ENCODE results near the gene COBLL1.

The COBLL1 gene

GRCh38 chr2:164742738-164743317 lies 98.8 kb downstream of the COBLL1 start:
- TF ChIP-seq, protein P1, sequence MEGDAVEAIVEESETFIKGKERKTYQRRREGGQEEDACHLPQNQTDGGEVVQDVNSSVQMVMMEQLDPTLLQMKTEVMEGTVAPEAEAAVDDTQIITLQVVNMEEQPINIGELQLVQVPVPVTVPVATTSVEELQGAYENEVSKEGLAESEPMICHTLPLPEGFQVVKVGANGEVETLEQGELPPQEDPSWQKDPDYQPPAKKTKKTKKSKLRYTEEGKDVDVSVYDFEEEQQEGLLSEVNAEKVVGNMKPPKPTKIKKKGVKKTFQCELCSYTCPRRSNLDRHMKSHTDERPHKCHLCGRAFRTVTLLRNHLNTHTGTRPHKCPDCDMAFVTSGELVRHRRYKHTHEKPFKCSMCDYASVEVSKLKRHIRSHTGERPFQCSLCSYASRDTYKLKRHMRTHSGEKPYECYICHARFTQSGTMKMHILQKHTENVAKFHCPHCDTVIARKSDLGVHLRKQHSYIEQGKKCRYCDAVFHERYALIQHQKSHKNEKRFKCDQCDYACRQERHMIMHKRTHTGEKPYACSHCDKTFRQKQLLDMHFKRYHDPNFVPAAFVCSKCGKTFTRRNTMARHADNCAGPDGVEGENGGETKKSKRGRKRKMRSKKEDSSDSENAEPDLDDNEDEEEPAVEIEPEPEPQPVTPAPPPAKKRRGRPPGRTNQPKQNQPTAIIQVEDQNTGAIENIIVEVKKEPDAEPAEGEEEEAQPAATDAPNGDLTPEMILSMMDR (IDR thresholded peaks at IDR 0.05): no peak
- DNase-seq: no peak
- H3K9me3 Mint-ChIP-seq: no peaks in the 10 kb centered on the region
- no peaks in the 10 kb centered on the region for H3K27me3 Mint-ChIP-seq (ENCODE audit: low read depth, poor library complexity)
- no peak overlapping the region for H3K4me3 Mint-ChIP-seq
- H3K36me3 Mint-ChIP-seq (ENCODE audit: low read depth): no peaks in the 10 kb centered on the region
- no peak overlapping the region for H3K27ac Mint-ChIP-seq
- no peaks in the 10 kb centered on the region for H3K4me1 Mint-ChIP-seq

GRCh38 chr2:164739966-164740365 lies 101.7 kb downstream of the COBLL1 start:
- Mint-ChIP-seq H3K36me3 (ENCODE audit: low read depth) (no peaks in the 10 kb centered on the region), H3K27ac (no peak overlapping the region)

GRCh38 chr2:164737612-164738081 lies 104.0 kb downstream of the COBLL1 start:
- no peak overlapping the region for H3K4me3 Mint-ChIP-seq
- TF ChIP-seq, protein P1 (IDR thresholded peaks at IDR 0.05): peak; percentile 76
- H3K9me3 Mint-ChIP-seq: no peaks in the 10 kb centered on the region
- peaks cover 11% of the 10 kb centered on the region for H3K4me1 Mint-ChIP-seq
- H3K27me3 Mint-ChIP-seq (ENCODE audit: low read depth, poor library complexity): peaks cover 6% of the 10 kb centered on the region
- H3K27ac Mint-ChIP-seq: no peak overlapping the region
- DNase-seq: peak; percentile 54
- H3K36me3 Mint-ChIP-seq (ENCODE audit: low read depth): no peaks in the 10 kb centered on the region

More at GRCh38 chr2:164739966-164740365, 101.7 kb downstream of the COBLL1 start:
- no peak overlapping the region for H3K4me3 Mint-ChIP-seq
- H3K9me3 Mint-ChIP-seq: no peaks in the 10 kb centered on the region
- no peaks in the 10 kb centered on the region for H3K27me3 Mint-ChIP-seq (ENCODE audit: low read depth, poor library complexity)
- no peaks in the 10 kb centered on the region for H3K4me1 Mint-ChIP-seq
- TF ChIP-seq, protein P1 (IDR thresholded peaks at IDR 0.05): no peak
- no peak for DNase-seq

DNA sequence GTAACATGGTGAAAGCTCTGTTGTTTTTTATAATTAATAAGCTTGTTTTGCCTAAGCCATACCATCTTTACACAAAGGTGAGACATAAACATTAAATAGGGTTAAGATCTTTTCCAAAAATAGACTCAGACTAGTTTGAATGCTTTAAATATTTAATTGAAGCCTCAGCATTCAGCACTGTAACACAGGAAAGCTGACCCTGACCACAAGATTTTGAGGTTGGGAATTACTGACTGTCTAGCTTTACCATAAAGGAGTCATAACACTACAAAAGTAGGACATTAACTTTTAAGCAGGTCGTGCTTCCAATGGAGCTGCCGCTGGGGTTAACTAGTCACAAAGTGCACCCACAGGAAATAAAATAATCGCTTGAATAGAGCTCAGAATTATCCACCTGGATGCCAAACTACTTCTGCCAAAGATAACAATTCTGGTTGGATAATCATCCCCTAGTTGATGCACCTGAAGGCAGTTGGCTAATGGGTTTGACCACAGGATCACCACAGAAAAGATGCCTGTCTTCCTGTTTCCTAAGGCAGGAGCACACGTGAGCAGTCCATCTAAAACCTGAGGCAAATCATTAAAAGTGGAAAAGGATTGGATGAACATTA lies 106.2 kb downstream of the COBLL1 start:
- TF ChIP-seq, protein P1 (IDR thresholded peaks at IDR 0.05): no peak
- Mint-ChIP-seq H3K4me1 (peaks cover 11% of the 10 kb centered on the region), H3K9me3 (no peaks in the 10 kb centered on the region), H3K36me3 (ENCODE audit: low read depth) (no peaks in the 10 kb centered on the region), H3K27me3 (ENCODE audit: low read depth, poor library complexity) (peaks cover 8% of the 10 kb centered on the region), H3K4me3 (no peak overlapping the region), H3K27ac (no peak overlapping the region)
- DNase-seq: no peak

GRCh38 chr2:164734196-164734595 lies 107.4 kb downstream of the COBLL1 start:
- TF ChIP-seq, protein P1 (IDR thresholded peaks at IDR 0.05): no peak
- Mint-ChIP-seq H3K27ac (no peak overlapping the region), H3K27me3 (ENCODE audit: low read depth, poor library complexity) (peaks cover 8% of the 10 kb centered on the region), H3K4me1 (peaks cover 11% of the 10 kb centered on the region), H3K9me3 (no peaks in the 10 kb centered on the region), H3K4me3 (no peak overlapping the region), H3K36me3 (ENCODE audit: low read depth) (no peaks in the 10 kb centered on the region)
- DNase-seq: no peak

DNA sequence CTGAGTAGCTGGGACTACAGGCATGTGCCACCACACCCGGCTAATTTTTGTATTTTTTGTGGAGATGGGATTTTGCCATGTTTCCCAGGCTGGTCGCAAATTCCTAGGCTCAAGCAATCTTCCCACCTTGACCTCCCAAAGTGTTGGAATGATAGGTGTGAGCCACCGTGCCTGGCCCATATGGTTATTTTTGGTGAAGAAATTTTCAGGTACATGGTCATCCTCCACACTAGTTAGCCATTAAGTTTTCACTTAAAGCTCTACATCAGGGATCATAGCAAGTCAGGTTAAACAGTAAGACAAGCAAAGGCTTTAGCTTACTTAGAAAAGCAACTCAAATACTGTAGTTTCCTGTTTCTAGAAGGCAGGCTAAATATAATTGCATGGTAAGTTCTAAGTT lies 116.1 kb downstream of the COBLL1 start:
- Mint-ChIP-seq H3K4me3 (no peak overlapping the region), H3K4me1 (peaks cover 8% of the 10 kb centered on the region), H3K27ac (no peak overlapping the region), H3K9me3 (no peaks in the 10 kb centered on the region), H3K27me3 (ENCODE audit: low read depth, poor library complexity) (peaks cover 5% of the 10 kb centered on the region), H3K36me3 (ENCODE audit: low read depth) (no peaks in the 10 kb centered on the region)
- DNase-seq: no peak
- TF ChIP-seq, protein P1 (IDR thresholded peaks at IDR 0.05): no peak

Measured in nephron progenitor cell (in vitro differentiated cells).